WI38 (cell line): ENCODE measurements around the gene ETS1.

Experiments
- H3K4me3 ChIP-seq: 2 replicates; pipeline ENCODE4 v1.5.1; 2011; ENCODE audit warnings: low read depth, mild to moderate bottlenecking, control low read depth, low read length
- TF ChIP-seq, protein P1 (sequence below): IDR thresholded peaks from 2 replicates; pipeline ENCODE4 v1.5.1; 2012; ENCODE audit warnings: low read depth, mild to moderate bottlenecking, control low read depth, low read length

The ETS1 gene

DNA sequence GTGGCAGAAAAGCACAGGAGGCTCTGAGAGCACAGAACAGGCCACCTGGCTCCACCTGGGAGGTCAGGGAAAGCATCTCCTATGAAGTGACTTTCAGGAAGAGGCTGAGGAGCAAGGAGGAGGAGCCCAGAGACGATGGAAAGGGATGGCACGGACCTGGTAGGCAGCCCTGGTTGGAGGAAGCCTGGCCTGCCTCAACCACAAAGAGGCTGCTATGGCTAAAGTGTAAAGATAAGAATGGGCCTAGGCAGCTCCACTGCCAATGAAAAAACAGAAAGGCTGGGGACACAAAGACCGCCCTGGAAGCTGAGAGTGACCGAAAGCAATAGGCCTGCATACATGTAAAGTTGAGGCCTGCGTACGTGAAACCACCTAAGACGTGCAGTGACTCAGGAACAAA, 31.2 kb upstream of the ETS1 start:
- H3K4me3 ChIP-seq: no peak overlapping the region
- TF ChIP-seq, protein P1, sequence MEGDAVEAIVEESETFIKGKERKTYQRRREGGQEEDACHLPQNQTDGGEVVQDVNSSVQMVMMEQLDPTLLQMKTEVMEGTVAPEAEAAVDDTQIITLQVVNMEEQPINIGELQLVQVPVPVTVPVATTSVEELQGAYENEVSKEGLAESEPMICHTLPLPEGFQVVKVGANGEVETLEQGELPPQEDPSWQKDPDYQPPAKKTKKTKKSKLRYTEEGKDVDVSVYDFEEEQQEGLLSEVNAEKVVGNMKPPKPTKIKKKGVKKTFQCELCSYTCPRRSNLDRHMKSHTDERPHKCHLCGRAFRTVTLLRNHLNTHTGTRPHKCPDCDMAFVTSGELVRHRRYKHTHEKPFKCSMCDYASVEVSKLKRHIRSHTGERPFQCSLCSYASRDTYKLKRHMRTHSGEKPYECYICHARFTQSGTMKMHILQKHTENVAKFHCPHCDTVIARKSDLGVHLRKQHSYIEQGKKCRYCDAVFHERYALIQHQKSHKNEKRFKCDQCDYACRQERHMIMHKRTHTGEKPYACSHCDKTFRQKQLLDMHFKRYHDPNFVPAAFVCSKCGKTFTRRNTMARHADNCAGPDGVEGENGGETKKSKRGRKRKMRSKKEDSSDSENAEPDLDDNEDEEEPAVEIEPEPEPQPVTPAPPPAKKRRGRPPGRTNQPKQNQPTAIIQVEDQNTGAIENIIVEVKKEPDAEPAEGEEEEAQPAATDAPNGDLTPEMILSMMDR: no peak

GRCh38 chr11:128616161-128616560, 28.8 kb upstream of the ETS1 start:
- H3K4me3 ChIP-seq: no peak overlapping the region
- TF ChIP-seq, protein P1: no peak

DNA sequence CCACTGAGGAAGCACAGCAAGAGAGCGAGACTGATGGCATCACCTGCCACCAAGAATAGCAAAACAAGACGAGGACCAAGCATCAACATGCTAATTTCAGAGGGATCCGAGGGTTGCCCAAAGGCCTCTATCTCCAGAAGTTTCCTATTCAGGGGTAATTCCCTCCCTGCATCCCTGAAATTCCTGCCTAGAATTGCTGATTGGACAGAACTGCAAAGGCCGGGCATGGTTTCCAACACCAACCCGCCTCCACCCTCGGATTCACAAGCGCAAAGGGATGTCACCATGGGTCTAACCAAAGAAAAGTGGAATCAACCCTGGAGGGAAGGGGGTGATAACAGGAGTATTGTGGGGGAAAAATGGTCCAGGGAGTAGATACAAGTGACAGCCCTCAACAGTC, 28.3 kb upstream of the ETS1 start:
- H3K4me3 ChIP-seq: no peak overlapping the region
- TF ChIP-seq, protein P1: no peak

DNA sequence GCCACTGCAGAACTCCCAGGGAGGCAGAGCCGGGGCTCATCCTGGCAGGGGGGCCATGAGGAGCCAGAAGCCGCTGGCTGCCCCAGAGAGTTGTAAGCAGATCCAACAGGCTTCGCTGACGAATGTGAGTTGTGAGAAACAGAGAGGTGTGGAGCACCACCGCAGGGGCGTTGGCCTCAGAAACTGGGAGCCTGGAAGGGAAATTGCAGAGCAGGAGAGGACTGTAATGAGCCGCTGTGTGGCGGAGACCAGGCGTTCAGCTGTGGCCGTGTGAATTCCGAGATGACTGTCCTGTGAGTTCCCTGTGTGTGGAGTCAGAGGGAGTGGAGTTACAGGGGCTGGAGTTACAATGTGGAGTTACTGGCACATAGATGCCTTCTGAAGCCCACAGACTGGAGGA, 27.7 kb upstream of the ETS1 start:
- TF ChIP-seq, protein P1: no peak

GRCh38 chr11:128614026-128614425, 26.7 kb upstream of the ETS1 start:
- TF ChIP-seq, protein P1: no peak
- H3K4me3 ChIP-seq: no peak overlapping the region

More for the DNA sequence above, 27.7 kb upstream of the ETS1 start:
- no peak overlapping the region for H3K4me3 ChIP-seq

DNA sequence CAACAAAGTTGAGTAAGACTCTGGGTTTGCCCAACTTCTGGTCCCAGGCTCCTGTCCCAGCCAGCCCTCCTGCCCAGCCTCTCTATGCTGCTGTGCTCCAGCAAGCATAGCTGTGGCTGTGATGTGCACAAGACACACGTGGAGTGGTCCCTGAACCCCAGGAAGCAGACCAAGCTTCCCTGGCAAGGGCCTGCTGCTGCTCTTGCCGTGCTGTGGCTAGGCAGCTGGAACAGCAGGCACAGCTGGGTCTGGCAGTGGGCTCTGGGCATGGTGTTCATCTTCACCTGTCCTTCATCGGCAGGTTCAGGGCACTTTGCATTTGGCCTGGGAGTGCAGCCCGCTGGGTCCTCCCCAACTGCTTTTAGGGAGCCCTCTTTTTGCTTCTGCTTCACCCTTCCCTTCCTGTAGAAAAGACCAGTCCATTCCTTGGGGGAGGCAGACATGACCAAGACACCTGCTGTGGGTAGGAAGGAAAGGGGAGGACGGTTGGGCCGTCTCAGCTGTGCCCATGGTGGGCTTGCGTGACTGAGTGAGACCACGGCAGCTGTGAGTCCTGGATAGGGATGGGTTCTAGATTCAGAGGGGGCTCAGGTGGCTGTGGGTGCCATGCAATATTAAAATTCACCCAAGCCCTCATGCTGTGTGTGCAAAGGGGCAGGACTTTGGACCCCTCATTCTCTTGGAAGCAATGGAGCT, 26.1 kb upstream of the ETS1 start:
- TF ChIP-seq, protein P1: no peak
- no peak overlapping the region for H3K4me3 ChIP-seq

DNA sequence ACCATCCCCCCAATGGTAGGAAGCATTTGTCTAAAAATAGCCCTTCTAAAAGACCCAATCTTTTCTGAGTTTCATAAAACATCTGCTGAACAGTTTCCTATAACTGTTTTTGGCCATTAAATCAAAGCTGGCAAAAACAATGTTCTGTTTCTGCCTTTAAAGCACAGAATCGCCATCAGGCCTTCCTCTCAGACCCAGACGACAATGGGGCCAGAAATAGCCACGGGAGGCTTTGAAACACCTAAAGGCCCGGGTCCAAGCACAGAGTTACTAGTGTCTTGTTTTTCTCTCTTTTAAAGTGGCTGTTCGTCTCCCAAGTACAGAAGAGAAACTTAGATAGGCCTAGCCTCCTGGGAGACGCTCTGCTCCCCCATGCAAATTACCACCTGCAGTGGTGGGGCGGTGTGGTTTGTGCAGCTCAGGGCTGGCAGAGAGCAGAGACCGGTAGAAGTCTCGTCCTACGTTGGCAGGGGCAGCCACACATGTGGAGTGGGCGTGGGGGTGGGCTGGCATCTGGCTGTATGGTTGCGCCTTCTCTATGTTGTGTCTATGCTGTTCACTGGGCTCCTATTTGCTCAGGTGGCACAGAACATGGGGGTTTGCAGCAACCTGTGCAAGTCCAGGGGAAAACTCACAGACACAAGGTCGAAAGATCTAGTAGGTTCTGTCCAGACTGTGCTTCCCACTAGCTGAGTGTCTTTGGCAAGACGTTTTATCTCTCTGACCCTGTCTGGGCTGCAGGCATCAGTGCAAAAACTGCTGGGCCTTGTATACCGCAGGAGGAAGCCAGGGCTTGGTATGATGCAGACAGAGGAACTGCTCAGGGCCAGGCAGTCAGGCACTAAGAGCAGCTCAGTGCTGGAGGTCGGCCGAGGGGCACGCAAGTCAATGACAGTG, 23.6 kb upstream of the ETS1 start:
- no peak overlapping the region for H3K4me3 ChIP-seq
- TF ChIP-seq, protein P1: no peak
